NCI-H1694 treated with DMSO at 0.1 percent for 48 hours (cell line): Measurements from ENCODE around the gene PAN2.

Source experiments
- DNase-seq: peaks from one replicate; lab custom pipeline; 2025; lab: John Stamatoyannopoulos, UW

Gene PAN2

DNA sequence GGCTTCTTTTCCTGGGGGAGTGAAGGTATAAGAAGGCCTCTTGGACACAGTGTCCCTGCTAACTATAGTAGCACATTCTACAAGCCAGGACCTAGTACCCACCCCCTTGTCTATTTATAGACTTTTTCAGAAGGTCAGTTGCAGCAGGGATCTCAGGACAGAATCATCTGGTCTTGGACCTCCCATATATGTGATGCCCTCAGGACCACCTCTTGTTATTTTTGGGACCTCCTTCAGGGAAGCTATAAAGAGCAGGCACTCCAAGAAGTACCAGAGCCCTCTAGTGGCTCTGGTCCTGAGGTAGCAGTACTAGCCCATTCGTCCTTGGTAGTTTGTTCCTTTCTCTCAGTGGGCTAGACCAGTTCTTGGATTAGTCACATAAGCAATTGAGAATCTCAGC lies 62.8 kb downstream of the PAN2 start:
- DNase-seq, result no peak

DNA sequence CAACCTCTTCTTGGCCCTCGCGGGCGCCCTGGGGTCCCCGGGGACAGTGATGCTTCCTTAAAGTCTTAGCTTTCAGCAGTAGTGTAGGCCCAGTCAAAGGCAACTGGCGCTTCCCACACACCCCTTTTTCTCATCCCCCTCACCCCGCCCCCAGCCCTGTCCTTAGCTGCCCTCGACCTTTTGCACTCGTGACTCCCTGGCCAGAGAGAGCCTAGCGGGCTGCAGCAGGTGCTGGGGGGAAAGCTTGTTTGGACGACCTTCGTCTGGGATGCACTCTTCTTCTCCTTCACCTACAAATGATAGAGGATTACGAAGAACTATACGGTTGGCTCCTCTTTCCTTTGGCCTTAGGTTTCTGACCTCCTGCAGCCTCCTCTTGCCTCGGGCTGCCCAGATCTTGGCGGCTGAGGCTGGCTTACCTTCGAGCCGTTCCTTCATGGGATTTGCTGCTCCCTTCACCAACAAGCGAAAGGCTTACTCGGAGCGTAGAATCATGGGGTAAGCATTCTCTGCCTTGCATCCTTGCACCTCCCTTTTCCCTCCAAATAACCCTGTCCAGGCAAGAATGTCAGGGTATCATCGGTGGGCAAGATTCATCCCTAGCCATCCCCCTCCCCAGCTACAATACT lies 66.2 kb downstream of the PAN2 start:
- no peak for DNase-seq

DNA sequence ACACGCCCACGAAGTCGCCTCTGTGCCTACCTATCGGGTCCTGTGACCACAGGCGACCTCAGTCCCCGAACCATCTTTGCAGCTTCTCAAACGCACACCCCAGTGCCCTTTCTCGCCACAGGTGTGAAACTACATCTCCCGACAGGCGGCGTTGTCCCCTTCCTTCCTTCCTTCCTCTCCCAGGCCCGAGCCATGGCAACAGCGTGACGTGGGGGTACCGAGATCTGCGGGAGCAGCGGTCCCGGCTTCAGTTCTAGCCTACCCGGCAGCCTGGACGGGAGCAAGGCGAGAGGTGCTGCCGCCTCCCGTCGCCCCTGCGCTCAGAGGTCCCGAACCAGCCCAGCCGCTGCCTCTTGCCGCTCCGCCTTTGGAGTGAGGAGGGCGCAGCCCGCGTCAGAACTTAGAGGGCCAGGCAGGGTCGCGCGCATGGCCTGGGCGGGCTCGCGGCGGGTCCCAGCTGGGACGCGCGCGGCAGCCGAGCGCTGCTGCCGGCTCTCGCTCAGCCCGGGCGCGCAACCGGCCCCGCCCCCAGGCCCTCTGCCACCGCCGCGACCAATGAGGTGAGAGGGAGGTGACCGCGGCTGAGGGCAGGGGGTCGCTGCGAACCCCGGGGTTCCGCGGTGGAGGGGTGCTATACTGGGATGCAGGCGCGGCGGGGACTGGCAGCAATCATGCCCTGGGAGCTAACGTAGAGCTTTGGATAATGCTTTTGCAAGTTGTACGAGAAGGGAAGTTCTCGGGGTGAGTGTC lies 66.9 kb downstream of the PAN2 start, which contains the start of gene COQ10A:
Gene COQ10A, plus strand, starts transcription at position 250 of the 750 bp plus-strand sequence. Its CDS starts 177 bp downstream, at position 427.
- peak; percentile 81 for DNase-seq
